ENCODE results near the gene CXorf65.

DNA sequence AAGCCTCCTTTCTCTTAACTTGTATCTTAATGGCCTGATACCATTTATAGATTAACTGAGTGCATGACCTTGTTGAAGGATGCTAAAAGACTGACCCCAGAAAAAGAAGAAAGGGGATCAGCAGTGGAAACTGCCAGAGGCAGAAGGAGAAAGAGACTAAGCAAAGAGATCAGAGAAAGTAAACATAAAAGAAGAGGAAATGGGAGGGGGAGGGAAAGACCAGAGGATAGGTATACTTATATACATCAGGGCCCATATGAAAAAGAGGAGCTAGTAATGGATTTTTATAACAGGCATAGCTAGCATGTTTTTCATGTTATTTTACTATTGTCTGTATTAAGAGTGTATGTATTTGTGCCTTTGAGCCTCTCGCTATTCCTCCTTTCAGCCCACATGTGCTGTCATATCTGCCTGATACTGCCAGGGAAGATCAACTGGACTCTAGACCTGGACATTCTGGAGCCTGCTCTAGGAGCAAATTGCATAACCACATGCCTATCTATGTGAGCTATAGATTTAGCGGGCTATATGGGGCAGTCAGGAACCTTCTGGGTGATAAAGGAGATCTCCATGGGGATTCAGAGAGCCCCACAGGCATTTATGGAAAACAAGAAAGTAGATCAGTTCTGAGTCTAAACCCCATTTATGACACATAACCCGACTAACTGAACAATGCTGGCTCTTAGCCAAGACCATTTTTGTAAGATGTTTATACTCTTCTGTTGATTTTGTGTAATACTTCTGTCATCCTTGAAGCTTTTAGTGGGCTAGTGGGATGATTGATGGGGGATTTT, 25.0 kb downstream of the CXorf65 start:
- TF ChIP-seq, protein P1, sequence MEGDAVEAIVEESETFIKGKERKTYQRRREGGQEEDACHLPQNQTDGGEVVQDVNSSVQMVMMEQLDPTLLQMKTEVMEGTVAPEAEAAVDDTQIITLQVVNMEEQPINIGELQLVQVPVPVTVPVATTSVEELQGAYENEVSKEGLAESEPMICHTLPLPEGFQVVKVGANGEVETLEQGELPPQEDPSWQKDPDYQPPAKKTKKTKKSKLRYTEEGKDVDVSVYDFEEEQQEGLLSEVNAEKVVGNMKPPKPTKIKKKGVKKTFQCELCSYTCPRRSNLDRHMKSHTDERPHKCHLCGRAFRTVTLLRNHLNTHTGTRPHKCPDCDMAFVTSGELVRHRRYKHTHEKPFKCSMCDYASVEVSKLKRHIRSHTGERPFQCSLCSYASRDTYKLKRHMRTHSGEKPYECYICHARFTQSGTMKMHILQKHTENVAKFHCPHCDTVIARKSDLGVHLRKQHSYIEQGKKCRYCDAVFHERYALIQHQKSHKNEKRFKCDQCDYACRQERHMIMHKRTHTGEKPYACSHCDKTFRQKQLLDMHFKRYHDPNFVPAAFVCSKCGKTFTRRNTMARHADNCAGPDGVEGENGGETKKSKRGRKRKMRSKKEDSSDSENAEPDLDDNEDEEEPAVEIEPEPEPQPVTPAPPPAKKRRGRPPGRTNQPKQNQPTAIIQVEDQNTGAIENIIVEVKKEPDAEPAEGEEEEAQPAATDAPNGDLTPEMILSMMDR (IDR thresholded peaks at IDR 0.05), result no peak
- TF ChIP-seq POLR2AphosphoS5 (IDR thresholded peaks at IDR 0.05), result no peak
- TF ChIP-seq EP300 (IDR thresholded peaks at IDR 0.05), result no peak
- no peak for TF ChIP-seq POLR2A (IDR thresholded peaks at IDR 0.05)

Data from stomach (tissue), 4 donors.